Activated naive CD8-positive, alpha-beta T cell treated with anti-CD3 and anti-CD28 coated beads for 36 hours (primary cell): Measurements from ENCODE around the gene LSM12. TPM values are rescaled to one million over a fixed set of nuclear protein-coding genes. Genes with fewer than 3 reads are reported as not detected.

Experiments used
- DNase-seq: peaks from one replicate; pipeline ENCODE4 v3.0.0; 2021
- H3K27ac Mint-ChIP-seq: one replicate; pipeline ENCODE4 v1.8.0; 2022; ENCODE audit warnings: mild to moderate bottlenecking, moderate library complexity, mixed read lengths
- H3K27me3 Mint-ChIP-seq: one replicate; pipeline ENCODE4 v1.8.0; 2022; ENCODE audit warnings: mild to moderate bottlenecking, mixed read lengths
- H3K36me3 Mint-ChIP-seq: one replicate; pipeline ENCODE4 v1.8.0; 2021; ENCODE audit warnings: mild to moderate bottlenecking, mixed read lengths
- H3K4me1 Mint-ChIP-seq: one replicate; pipeline ENCODE4 v1.8.0; 2021; ENCODE audit warnings: mixed read lengths
- H3K4me3 Mint-ChIP-seq: one replicate; pipeline ENCODE4 v1.8.0; 2022; ENCODE audit warnings: mild to moderate bottlenecking, moderate library complexity, mixed read lengths
- H3K9me3 Mint-ChIP-seq: one replicate; pipeline ENCODE4 v1.8.0; 2022; ENCODE audit warnings: mixed read lengths
- total RNA-seq, 2 experiments: library from RNA; stranded (reverse); gene quantifications; one replicate each; pipeline ENCODE4 v1.2.3, GENCODE V29; 2021

LSM12 gene
- total RNA-seq, 2 experiments from 2014 or later: 103 to 110 TPM

DNA sequence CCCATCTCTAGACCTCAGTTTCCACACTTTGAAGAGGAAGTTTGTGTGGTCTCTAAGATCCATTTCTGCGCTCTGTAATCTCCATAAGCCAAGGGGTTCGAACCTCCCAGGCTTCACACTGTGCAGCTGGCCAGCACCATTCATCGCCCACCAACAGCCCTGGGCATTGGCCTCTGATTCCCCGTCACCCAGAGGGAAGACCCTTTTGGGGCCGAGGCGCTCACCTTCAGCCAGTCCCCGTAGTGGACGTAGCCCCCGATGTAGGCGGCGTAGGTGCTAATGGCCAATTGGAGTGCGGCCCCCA is 52.4 kb downstream of the LSM12 start:
- Mint-ChIP-seq H3K9me3 (no peaks in the 10 kb centered on the region), H3K4me3 (peak overlapping the region; percentile 100), H3K27ac (peak overlapping the region; percentile 97), H3K27me3 (no peaks in the 10 kb centered on the region), H3K4me1 (peaks cover 14% of the 10 kb centered on the region), H3K36me3 (peaks cover 16% of the 10 kb centered on the region)
- DNase-seq: peak; percentile 18

DNA sequence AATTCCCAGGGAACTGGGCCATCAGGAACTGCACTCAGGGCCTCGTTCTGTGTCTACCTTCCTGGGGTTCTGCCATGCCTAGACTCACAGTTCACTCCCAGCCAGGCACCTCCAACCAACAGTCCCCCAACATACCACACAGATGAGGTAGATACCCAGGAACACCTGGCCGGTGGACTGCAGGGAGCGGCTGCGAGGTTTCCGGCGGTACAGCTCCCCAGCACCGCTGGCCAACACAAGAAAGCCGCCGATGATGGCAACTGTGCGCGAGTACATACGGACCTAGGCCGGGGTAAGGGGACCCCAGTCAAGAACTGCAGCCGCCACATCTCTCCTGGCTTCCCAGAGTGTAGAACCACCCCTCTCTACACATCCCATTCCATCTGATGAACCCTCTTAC is 53.6 kb downstream of the LSM12 start:
- H3K27me3 Mint-ChIP-seq: peaks cover 3% of the 10 kb centered on the region
- H3K36me3 Mint-ChIP-seq: peaks cover 19% of the 10 kb centered on the region
- H3K9me3 Mint-ChIP-seq: no peaks in the 10 kb centered on the region
- peaks cover 22% of the 10 kb centered on the region for H3K4me1 Mint-ChIP-seq
- H3K4me3 Mint-ChIP-seq: no peak overlapping the region
- DNase-seq: no peak
- H3K27ac Mint-ChIP-seq: no peak overlapping the region

DNA sequence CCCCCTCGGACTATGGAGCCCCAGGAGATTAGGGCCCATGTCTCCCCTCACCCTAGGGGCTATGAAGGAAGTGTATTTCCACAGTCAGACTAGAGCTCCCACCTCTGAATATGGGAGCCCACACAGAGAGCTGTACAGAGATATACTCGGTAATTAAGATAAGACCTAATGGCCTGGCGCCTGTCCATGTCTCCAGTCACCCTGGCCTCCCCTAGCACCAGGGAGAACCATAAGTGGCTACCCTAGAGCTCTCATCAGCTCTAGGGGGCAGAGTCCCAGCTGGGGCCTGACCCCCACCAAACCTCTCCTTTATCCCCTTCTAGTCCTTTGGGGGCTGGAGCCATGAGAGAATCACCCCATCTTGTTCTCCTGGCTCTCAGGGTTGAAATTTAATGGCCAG is 54.1 kb downstream of the LSM12 start:
- Mint-ChIP-seq H3K9me3 (no peaks in the 10 kb centered on the region), H3K4me1 (peaks cover 24% of the 10 kb centered on the region), H3K27ac (no peak overlapping the region), H3K27me3 (peaks cover 6% of the 10 kb centered on the region), H3K4me3 (no peak overlapping the region), H3K36me3 (peaks cover 19% of the 10 kb centered on the region)
- DNase-seq: no peak

DNA sequence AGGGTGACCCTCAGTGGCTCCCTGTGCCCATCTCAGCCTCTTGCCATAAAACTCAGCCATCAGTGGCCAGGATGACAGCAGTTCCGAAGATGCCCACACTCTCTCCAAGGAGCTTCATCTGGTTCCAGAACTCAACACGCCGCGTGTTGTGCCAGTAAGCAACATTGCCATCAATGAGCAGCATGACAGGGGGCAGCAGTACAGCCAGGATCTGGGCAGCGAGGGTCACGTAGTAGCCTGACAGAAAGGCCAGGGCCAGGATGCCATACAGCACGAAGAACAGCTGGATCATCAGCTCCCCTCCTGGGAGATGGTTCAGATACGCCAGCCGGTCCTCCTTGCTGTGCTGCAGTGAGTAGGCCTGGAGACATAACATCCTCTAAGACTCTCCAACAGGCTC is 54.6 kb downstream of the LSM12 start:
- no peak for DNase-seq
- H3K36me3 Mint-ChIP-seq: peaks cover 19% of the 10 kb centered on the region
- no peaks in the 10 kb centered on the region for H3K9me3 Mint-ChIP-seq
- peaks cover 8% of the 10 kb centered on the region for H3K27me3 Mint-ChIP-seq
- peaks cover 24% of the 10 kb centered on the region for H3K4me1 Mint-ChIP-seq
- H3K27ac Mint-ChIP-seq: no peak overlapping the region
- no peak overlapping the region for H3K4me3 Mint-ChIP-seq

DNA sequence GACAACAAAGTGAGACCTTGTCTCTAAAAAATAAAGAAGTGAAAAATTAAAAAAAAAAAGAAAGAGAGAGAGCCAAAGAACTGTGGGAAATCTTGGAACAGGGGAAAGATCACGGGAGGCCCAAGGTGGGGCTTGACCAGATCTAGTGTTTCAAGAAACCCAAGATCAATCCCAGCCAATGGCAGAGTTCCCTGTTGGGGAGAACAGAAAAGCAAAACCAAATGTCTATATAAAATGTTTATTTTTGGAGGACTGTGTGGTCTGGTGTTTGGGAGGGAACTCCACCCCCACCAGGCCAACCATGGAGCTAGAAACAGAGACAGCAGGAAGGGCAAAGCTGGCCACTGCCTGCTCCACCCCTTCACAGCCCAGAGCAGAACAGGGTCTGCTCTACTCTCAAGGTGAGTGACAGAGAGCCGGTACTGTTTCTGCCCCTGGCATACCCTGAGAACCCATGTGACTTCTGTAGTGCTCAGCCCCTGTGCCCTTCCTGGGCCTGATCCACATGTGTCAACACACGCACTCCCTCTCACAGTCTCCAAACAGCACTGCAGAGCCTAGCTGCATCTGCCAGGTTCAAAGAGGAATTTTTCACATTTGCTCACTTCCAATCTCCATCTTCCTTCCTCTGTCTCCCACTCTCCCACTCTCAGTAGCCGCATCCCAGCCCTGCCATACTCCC is 55.4 kb downstream of the LSM12 start:
- Mint-ChIP-seq H3K9me3 (no peaks in the 10 kb centered on the region), H3K4me1 (peaks cover 28% of the 10 kb centered on the region), H3K4me3 (peak overlapping the region; percentile 42), H3K27me3 (peaks cover 16% of the 10 kb centered on the region), H3K36me3 (peaks cover 19% of the 10 kb centered on the region), H3K27ac (no peak overlapping the region)
- no peak for DNase-seq

DNA sequence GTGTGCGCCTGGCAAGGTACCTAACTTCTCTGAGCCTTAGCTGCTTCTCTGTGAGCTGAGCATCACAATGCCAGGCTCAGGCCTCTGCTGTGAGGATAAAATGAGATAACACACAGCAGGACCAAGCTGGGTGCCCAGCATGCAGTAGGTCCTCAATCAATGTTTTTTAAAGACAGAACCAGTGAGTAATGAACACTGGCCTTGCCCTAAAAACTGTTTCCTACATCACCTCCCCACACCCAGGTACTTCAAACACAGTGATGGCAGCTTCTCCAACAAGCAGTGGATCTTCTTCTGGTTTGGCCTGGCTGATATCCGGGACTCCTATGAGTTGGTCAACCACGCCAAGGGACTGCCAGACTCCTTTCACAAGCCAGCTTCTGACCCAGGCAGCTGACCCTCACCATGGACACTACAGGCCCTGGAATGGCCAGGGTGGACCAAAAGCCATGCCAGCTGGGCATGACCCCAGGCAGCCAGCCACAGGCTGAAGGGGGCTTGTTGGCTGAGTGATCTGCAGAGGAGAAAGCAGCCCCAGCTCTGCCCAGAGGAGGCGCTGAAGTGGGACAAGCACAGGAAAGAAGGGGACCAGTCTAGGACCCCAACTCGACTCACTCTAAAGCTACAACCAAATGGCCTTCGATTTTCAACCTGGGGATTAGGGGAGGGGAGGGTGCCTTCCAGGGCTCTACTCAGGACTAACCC is 58.1 kb downstream of the LSM12 start:
- DNase-seq: no peak
- Mint-ChIP-seq H3K36me3 (peaks cover 16% of the 10 kb centered on the region), H3K4me3 (peak overlapping the region; percentile 82), H3K4me1 (peaks cover 27% of the 10 kb centered on the region), H3K27me3 (peaks cover 30% of the 10 kb centered on the region), H3K9me3 (no peaks in the 10 kb centered on the region), H3K27ac (no peak overlapping the region)

DNA sequence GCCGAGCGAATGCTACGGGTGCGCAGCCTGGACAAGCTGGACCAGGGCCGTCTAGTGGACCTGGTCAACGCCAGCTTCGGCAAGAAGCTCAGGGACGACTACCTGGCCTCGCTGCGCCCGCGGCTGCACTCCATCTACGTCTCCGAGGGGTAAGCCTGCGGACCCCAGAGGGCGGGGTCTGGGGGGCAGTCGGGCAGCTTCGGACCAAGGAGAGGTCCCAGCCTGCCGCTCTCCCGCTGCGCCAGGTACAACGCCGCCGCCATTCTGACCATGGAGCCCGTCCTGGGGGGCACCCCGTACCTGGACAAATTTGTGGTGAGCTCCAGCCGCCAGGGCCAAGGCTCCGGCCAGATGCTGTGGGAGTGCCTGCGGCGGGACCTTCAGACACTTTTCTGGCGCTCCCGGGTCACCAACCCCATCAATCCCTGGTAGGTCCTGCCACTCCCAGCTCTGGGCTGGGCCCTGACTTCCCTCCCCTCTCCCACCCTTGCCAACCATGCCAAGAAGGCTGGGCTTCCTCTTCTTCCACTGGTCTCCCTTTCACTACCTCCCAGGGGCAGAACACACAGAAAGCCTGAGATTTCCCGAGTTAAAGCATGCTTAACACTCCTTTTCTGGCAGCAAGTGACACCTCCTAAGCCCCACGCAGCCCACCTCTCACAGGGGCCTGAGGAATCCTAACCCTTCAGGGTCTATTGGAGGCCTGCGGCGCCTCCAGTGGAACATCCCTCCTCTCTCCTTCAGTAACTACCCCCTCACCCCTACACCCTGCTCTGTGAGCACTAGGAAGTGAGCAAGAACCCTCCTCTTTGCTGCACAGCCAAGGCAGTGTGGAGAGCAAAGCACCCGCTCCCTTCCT is 58.9 kb downstream of the LSM12 start:
- peaks cover 30% of the 10 kb centered on the region for H3K27me3 Mint-ChIP-seq
- no peak for DNase-seq
- H3K4me3 Mint-ChIP-seq: peak overlapping the region; percentile 82
- H3K27ac Mint-ChIP-seq: no peak overlapping the region
- peaks cover 22% of the 10 kb centered on the region for H3K4me1 Mint-ChIP-seq
- H3K36me3 Mint-ChIP-seq: peaks cover 16% of the 10 kb centered on the region
- no peaks in the 10 kb centered on the region for H3K9me3 Mint-ChIP-seq

DNA sequence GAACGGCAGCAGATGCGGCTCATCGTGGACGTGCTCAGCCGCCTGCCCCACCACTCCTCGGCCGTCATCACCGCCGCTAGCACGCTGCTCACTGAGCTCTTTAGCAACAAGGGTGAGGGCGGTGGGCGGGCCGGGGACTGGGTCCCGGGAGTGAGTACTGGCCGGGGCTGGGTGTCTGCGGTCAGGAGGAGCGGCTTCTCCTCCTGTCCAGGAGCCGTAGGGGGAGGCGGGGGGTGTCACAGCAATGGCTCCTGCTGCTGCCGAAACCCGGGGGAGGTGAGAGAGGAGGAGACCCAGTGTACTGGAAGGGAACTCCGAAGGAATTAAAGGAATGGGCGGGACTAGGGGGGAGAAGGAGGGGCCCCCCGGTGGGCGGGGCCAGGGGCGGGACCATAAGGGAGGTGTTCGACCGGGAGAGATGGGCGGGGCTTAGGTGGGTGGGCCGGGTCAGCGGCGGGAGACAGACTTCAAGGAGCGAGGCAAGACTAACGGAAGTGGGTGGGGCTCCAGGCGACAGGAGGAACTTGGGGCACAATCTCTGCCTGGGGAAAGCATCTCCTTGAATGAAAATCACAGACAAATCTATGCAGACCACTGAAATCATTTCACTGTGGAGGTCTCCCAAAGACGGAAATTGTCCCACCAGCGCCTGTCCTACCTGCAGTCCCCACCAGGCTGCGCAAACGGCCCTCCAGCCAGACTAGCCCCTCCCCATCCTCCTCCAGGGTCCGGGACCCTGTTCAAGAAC is 59.7 kb downstream of the LSM12 start:
- peak overlapping the region; percentile 45 for H3K27ac Mint-ChIP-seq
- no peaks in the 10 kb centered on the region for H3K9me3 Mint-ChIP-seq
- peaks cover 25% of the 10 kb centered on the region for H3K4me1 Mint-ChIP-seq
- H3K27me3 Mint-ChIP-seq: peaks cover 30% of the 10 kb centered on the region
- H3K36me3 Mint-ChIP-seq: peaks cover 16% of the 10 kb centered on the region
- peak overlapping the region; percentile 82 for H3K4me3 Mint-ChIP-seq
- DNase-seq: peak; percentile 91

DNA sequence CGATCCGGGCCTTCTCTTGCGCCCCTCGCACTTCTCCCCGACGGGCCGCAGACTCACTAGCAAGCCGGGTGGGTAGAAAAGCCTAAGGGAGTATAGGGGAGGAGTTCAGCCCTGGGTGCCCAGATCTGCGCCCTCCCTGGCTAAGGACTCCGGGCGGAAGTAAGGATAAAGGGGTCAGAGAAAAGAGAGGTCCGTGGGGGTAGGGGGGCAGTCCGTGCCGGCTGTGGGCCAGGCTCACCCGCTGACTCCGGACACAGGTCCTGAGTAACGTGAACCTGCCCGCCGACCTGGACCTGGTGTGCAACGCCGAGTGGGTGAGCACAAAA is 60.2 kb downstream of the LSM12 start:
- H3K4me3 Mint-ChIP-seq: peak overlapping the region; percentile 82
- H3K27ac Mint-ChIP-seq: peak overlapping the region; percentile 45
- peaks cover 12% of the 10 kb centered on the region for H3K36me3 Mint-ChIP-seq
- peaks cover 25% of the 10 kb centered on the region for H3K4me1 Mint-ChIP-seq
- peaks cover 30% of the 10 kb centered on the region for H3K27me3 Mint-ChIP-seq
- H3K9me3 Mint-ChIP-seq: no peaks in the 10 kb centered on the region
- no peak for DNase-seq

DNA sequence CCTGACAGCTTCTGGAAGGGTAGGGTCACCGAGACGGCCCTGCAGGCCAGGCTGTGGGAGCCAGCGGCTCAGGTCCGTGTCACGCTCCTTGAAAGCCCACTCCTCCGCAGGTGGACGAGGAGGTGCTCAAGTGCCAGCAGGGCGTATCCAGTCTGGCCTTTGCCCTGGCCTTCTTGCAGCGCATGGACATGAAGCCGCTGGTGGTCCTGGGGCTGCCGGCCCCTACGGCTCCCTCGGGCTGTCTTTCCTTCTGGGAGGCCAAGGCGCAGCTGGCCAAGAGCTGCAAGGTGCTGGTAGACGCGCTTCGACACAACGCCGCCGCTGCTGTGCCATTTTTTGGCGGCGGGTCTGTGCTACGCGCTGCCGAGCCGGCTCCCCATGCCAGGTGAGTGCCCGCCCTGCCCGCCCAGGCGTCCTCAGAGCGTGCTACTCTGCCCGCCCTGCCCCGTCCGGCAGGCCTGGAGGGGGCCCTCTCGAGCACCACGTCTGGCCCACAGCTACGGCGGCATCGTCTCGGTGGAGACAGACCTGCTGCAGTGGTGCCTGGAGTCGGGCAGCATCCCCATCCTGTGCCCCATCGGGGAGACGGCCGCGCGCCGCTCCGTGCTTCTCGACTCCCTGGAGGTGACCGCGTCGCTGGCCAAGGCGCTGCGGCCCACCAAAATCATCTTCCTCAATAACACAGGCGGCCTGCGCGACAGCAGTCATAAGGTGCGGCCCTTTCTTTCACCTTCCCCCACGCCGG is 60.8 kb downstream of the LSM12 start:
- Mint-ChIP-seq H3K4me3 (peak overlapping the region; percentile 82), H3K27me3 (peaks cover 30% of the 10 kb centered on the region), H3K36me3 (peaks cover 11% of the 10 kb centered on the region), H3K9me3 (no peaks in the 10 kb centered on the region), H3K4me1 (peaks cover 25% of the 10 kb centered on the region), H3K27ac (no peak overlapping the region)
- peak; percentile 49 for DNase-seq

DNA sequence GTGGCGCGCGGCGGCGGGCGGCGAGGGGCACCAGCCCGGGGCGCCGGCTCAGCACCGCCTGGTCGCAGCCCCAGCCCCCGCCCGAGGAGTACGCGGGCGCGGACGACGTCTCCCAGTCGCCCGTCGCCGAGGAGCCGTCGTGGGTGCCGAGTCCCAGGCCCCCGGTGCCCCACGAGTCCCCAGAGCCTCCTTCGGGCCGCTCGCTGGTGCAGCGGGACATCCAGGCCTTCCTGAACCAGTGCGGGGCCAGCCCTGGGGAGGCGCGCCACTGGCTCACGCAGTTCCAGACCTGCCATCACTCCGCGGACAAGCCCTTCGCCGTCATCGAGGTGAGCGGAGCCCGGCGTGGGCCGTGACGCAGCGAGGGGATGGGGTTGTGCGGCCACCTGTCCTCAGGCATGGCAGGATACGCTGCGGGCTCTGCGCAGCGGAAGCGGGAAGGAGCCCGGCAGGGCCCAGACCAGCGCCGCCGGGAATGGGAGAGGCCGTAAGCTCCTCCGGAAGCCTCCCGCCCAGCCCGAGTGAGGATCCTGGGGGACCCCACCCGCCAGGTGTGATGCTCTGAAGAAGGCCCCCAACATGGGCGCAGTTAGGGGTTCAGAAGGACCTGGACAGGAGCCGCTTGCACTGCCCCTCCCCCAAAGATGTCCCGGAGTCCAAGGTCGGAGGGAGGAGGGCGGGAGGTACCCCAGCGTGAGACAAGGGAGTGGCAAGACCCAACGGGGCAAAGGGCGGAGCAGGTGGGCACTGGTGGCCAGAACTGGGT is 61.5 kb downstream of the LSM12 start:
- H3K36me3 Mint-ChIP-seq: peaks cover 8% of the 10 kb centered on the region
- no peak overlapping the region for H3K27ac Mint-ChIP-seq
- peaks cover 30% of the 10 kb centered on the region for H3K27me3 Mint-ChIP-seq
- DNase-seq: peak; percentile 28
- peak overlapping the region; percentile 32 for H3K4me3 Mint-ChIP-seq
- peaks cover 25% of the 10 kb centered on the region for H3K4me1 Mint-ChIP-seq
- H3K9me3 Mint-ChIP-seq: no peaks in the 10 kb centered on the region

DNA sequence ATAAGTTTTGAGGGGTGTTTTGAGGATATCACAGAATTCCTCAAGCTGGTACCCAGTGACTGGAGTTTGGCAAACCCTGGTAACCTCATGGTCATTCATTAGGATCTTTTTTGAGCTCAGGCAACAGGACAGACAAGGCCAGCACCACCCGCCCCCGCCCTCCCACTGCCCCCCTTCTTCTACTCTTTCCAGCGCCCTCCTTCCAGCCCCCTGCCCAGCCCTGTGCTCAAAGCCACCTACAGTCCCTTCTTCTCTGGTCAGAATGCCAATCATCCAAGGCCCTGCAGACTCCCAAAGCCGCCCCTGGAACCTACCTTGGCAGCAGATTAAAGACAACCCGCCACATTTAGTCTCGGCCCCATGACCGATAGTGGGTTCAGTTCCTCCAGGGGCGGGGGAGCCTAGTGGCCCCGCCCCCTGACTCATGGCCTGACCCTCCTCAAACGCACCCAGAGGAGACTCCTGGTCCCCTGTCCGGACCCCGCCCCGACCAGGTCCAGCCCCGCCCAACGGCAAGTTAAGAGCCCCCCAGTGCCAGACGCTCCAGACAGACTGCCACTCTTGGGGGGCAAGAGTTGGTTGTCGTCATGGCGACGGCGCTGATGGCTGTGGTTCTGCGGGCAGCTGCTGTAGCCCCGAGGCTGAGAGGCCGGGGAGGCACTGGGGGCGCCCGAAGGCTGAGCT is 62.3 kb downstream of the LSM12 start, which contains the start of gene NAGS:
TSS of gene NAGS (plus strand) at position 546 of the 684 bp plus-strand sequence. CDS start at position 588, 42 bp downstream.
- DNase-seq: no peak
- peak within 1 kb of the TSS; percentile 32 for H3K4me3 Mint-ChIP-seq
- H3K4me1 Mint-ChIP-seq: peaks cover 25% of the 10 kb centered on the region

DNA sequence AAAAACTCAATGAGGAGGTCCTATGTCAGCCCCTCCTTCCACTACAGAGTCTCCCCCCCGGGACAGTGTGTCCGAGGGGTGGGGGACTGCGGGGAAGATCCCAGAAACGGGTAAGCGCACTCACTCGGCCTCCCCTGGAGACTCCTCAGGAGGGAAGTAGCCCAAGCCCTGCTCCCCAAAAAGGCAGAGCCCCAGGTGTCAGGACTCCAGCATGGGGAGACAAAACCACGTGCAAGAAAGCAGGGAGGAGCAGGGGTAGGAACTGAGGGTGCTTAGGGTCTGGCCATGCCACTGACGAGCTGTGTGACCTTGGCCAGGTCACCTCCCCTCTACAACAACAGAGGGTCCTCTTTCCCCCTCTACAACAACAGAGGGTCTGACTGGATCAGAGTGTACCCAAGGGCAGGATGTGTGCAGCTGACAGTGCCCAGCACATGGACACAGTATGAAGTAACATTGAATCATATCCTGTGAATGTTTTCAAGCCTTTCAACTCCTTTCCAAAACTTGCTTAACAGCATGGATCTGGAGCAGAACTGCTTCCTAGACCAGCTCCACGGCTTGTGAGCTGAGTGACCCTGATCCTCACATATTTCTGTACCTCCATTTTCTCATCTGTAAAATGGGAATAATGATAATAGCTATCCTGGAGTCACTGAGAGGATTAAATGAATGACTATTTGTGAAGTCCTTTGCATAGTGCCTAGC is 64.2 kb downstream of the LSM12 start:
- peaks cover 13% of the 10 kb centered on the region for H3K4me1 Mint-ChIP-seq
- H3K27me3 Mint-ChIP-seq: peaks cover 28% of the 10 kb centered on the region
- no peaks in the 10 kb centered on the region for H3K9me3 Mint-ChIP-seq
- DNase-seq: no peak
- H3K27ac Mint-ChIP-seq: no peak overlapping the region
- H3K36me3 Mint-ChIP-seq: no peaks in the 10 kb centered on the region
- H3K4me3 Mint-ChIP-seq: no peak overlapping the region

More for the DNA sequence above, 62.3 kb downstream of the LSM12 start, which contains the start of gene NAGS:
- Mint-ChIP-seq H3K27ac (no peak within 1 kb of the TSS), H3K36me3 (peaks cover 3% of the 10 kb centered on the region), H3K27me3 (peaks cover 30% of the 10 kb centered on the region), H3K9me3 (no peaks in the 10 kb centered on the region)
